ENCODE data around the gene MGAT4C. TPM values are rescaled to one million over a fixed set of nuclear protein-coding genes. Genes with fewer than 3 reads are reported as not detected.

The MGAT4C gene
- total and polyA plus RNA-seq, 2 experiments from 2014 or later, result 2.9 to 4.8 TPM

DNA sequence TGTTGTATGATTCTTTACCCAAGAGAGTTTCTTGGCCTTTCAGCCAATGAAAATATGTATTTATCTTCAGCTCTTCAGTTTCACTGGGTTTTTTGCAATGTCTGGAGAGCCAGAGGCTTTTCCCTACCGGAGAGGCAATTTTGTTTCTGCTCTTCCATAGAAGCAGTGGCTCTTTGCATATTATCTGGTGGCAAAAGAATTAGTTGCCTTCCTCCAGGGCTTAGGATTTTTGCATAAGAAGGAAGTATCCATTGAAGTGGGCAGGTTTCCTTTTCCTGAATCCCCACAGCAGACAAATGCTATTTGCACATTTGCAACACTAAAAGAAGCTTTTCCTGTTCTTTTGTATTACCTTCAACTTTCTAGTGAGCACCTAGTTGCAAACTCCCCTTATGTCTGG, 306.9 kb downstream of the MGAT4C start:
- H3K4me3 ChIP-seq, result no peak overlapping the region
- no peaks in the 10 kb centered on the region for H3K79me2 ChIP-seq
- no peaks in the 10 kb centered on the region for H4K20me1 ChIP-seq (ENCODE audit: insufficient read depth, poor library complexity, severe bottlenecking)
- H3K27me3 ChIP-seq, result no peaks in the 10 kb centered on the region
- no peak overlapping the region for H2AFZ ChIP-seq
- H3K9me3 ChIP-seq (ENCODE audit: low read depth), result no peaks in the 10 kb centered on the region
- TF ChIP-seq, protein P1, sequence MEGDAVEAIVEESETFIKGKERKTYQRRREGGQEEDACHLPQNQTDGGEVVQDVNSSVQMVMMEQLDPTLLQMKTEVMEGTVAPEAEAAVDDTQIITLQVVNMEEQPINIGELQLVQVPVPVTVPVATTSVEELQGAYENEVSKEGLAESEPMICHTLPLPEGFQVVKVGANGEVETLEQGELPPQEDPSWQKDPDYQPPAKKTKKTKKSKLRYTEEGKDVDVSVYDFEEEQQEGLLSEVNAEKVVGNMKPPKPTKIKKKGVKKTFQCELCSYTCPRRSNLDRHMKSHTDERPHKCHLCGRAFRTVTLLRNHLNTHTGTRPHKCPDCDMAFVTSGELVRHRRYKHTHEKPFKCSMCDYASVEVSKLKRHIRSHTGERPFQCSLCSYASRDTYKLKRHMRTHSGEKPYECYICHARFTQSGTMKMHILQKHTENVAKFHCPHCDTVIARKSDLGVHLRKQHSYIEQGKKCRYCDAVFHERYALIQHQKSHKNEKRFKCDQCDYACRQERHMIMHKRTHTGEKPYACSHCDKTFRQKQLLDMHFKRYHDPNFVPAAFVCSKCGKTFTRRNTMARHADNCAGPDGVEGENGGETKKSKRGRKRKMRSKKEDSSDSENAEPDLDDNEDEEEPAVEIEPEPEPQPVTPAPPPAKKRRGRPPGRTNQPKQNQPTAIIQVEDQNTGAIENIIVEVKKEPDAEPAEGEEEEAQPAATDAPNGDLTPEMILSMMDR (IDR thresholded peaks at IDR 0.05; ENCODE audit: poor library complexity), result no peak
- TF ChIP-seq EZH2 (IDR thresholded peaks at IDR 0.05; ENCODE audit: borderline replicate concordance) (no peak), EZH2phosphoT487 (IDR thresholded peaks at IDR 0.05; ENCODE audit: low read depth, severe bottlenecking, unreplicated experiment) (no peak)
- H3K4me1 ChIP-seq (ENCODE audit: insufficient read depth), result no peaks in the 10 kb centered on the region
- H3K27ac ChIP-seq, result no peak overlapping the region
- H3K9me2 ChIP-seq (replicated peaks; ENCODE audit: insufficient read depth), result no peaks in the 10 kb centered on the region
- no peak overlapping the region for H3K4me2 ChIP-seq
- H3K36me3 ChIP-seq (replicated peaks; ENCODE audit: insufficient read depth, low read depth), result no peaks in the 10 kb centered on the region
- WGBS (ENCODE audit: low lambda C conversion rate, missing lambda C conversion rate), result 52% methylated on average over 1 of the region's 1 CpG
- DNase-seq (ENCODE audit: low spot score), result no peak

- no peaks in the 10 kb centered on the region for H3K79me2 ChIP-seq
- no peak overlapping the region for H2AFZ ChIP-seq
- H3K9me2 ChIP-seq (replicated peaks; ENCODE audit: insufficient read depth), result no peaks in the 10 kb centered on the region
- 64% methylated on average over 1 of the region's 1 CpG for WGBS (ENCODE audit: low lambda C conversion rate, missing lambda C conversion rate)
- no peaks in the 10 kb centered on the region for H3K9me3 ChIP-seq (ENCODE audit: low read depth)
- no peaks in the 10 kb centered on the region for H3K4me1 ChIP-seq (ENCODE audit: insufficient read depth)
- no peaks in the 10 kb centered on the region for H3K36me3 ChIP-seq (replicated peaks; ENCODE audit: insufficient read depth, low read depth)
- no peaks in the 10 kb centered on the region for H3K27me3 ChIP-seq
- no peak for DNase-seq (ENCODE audit: low spot score)
- no peak overlapping the region for H3K4me3 ChIP-seq
- H3K27ac ChIP-seq, result no peak overlapping the region
- TF ChIP-seq EZH2 (IDR thresholded peaks at IDR 0.05; ENCODE audit: borderline replicate concordance), result no peak
- TF ChIP-seq EZH2phosphoT487 (IDR thresholded peaks at IDR 0.05; ENCODE audit: low read depth, severe bottlenecking, unreplicated experiment), result no peak
- TF ChIP-seq, protein P1 (IDR thresholded peaks at IDR 0.05; ENCODE audit: poor library complexity), result no peak
- H4K20me1 ChIP-seq (ENCODE audit: insufficient read depth, poor library complexity, severe bottlenecking), result no peaks in the 10 kb centered on the region
- no peak overlapping the region for H3K4me2 ChIP-seq
Observed at GRCh38 chr12:85948340-85948739, 307.9 kb downstream of the MGAT4C start.

- 87% methylated on average over 12 of the region's 12 CpGs for WGBS (ENCODE audit: low lambda C conversion rate, missing lambda C conversion rate)
- Histone ChIP-seq H3K36me3 (replicated peaks; ENCODE audit: insufficient read depth, low read depth) (no peaks in the 10 kb centered on the region), H4K20me1 (ENCODE audit: insufficient read depth, poor library complexity, severe bottlenecking) (no peaks in the 10 kb centered on the region), H3K27me3 (no peaks in the 10 kb centered on the region), H3K4me1 (ENCODE audit: insufficient read depth) (no peaks in the 10 kb centered on the region), H2AFZ (no peak overlapping the region), H3K27ac (no peak overlapping the region), H3K9me2 (replicated peaks; ENCODE audit: insufficient read depth) (no peaks in the 10 kb centered on the region), H3K79me2 (no peaks in the 10 kb centered on the region), H3K4me2 (no peak overlapping the region), H3K9me3 (ENCODE audit: low read depth) (no peaks in the 10 kb centered on the region), H3K4me3 (no peak overlapping the region)
- TF ChIP-seq EZH2 (IDR thresholded peaks at IDR 0.05; ENCODE audit: borderline replicate concordance), result no peak
- TF ChIP-seq, protein P1 (IDR thresholded peaks at IDR 0.05; ENCODE audit: poor library complexity), result no peak
- TF ChIP-seq EZH2phosphoT487 (IDR thresholded peaks at IDR 0.05; ENCODE audit: low read depth, severe bottlenecking, unreplicated experiment), result no peak
- no peak for DNase-seq (ENCODE audit: low spot score)
Observed at GRCh38 chr12:85947286-85947685, 308.9 kb downstream of the MGAT4C start.

GRCh38 chr12:85946375-85946774, 309.8 kb downstream of the MGAT4C start:
- no peak for TF ChIP-seq EZH2phosphoT487 (IDR thresholded peaks at IDR 0.05; ENCODE audit: low read depth, severe bottlenecking, unreplicated experiment)
- TF ChIP-seq, protein P1 (IDR thresholded peaks at IDR 0.05; ENCODE audit: poor library complexity), result no peak
- no peak for TF ChIP-seq EZH2 (IDR thresholded peaks at IDR 0.05; ENCODE audit: borderline replicate concordance)
- H3K4me1 ChIP-seq (ENCODE audit: insufficient read depth), result no peaks in the 10 kb centered on the region
- H2AFZ ChIP-seq, result no peak overlapping the region
- DNase-seq (ENCODE audit: low spot score), result no peak
- H3K36me3 ChIP-seq (replicated peaks; ENCODE audit: insufficient read depth, low read depth), result no peaks in the 10 kb centered on the region
- no peaks in the 10 kb centered on the region for H3K79me2 ChIP-seq
- H3K27me3 ChIP-seq, result no peaks in the 10 kb centered on the region
- no peak overlapping the region for H3K27ac ChIP-seq
- H3K9me3 ChIP-seq (ENCODE audit: low read depth), result no peaks in the 10 kb centered on the region
- no peak overlapping the region for H3K4me3 ChIP-seq
- WGBS (ENCODE audit: low lambda C conversion rate, missing lambda C conversion rate), result 94% methylated on average over 5 of the region's 5 CpGs
- no peaks in the 10 kb centered on the region for H4K20me1 ChIP-seq (ENCODE audit: insufficient read depth, poor library complexity, severe bottlenecking)
- no peak overlapping the region for H3K4me2 ChIP-seq
- H3K9me2 ChIP-seq (replicated peaks; ENCODE audit: insufficient read depth), result no peaks in the 10 kb centered on the region

Measured in hepatocyte (in vitro differentiated cells).